ENCODE measurements around the gene MARCKSL1. TPM values are rescaled to one million over a fixed set of nuclear protein-coding genes. Genes with fewer than 3 reads are reported as not detected.

MARCKSL1 gene
- total RNA-seq, 1 experiment from 2014 or later, result 457 TPM

- H3K27me3 ChIP-seq (ENCODE audit: insufficient read depth, low read length), result no peaks in the 10 kb centered on the region; the same call in 1 of the 2 replicates
- Mint-ChIP-seq H3K36me3 (ENCODE audit: insufficient read depth in 1 of 3, low read depth in 3 of 3) (peaks cover 20 to 69% (median 62%) of the 10 kb centered on the region in 3 experiments), H3K4me3 (no peak overlapping the region), H3K27ac (no peak overlapping the region), H3K4me1 (peaks cover 8 to 12% of the 10 kb centered on the region in 2 experiments), H3K27me3 (ENCODE audit: low read depth) (peaks cover 15% of the 10 kb centered on the region), H3K9me3 (no peaks in the 10 kb centered on the region)
- H3K79me1 ChIP-seq (ENCODE audit: insufficient read depth, low read depth, low read length, poor library complexity, severe bottlenecking), result no peaks in the 10 kb centered on the region
- no peaks in the 10 kb centered on the region for H3K9me3 ChIP-seq (ENCODE audit: control insufficient read depth, low read depth, low read length)
- no peak overlapping the region for H3K56ac ChIP-seq (ENCODE audit: insufficient read length, low read depth, low read length)
- no peaks in the 10 kb centered on the region for H3K4me1 ChIP-seq (ENCODE audit: insufficient read depth, low read length)
- no peak for TF ChIP-seq CTCF (conservative IDR thresholded peaks at IDR 0.05)
- no peak overlapping the region for H4K8ac ChIP-seq (replicated peaks; ENCODE audit: insufficient read length, low read depth, low read length)
- H4K20me1 ChIP-seq (ENCODE audit: control insufficient read depth, insufficient read depth, insufficient read length), result no peaks in the 10 kb centered on the region
- no peak overlapping the region for H4K91ac ChIP-seq (ENCODE audit: insufficient read length, low read depth, low read length)
- H3K4ac ChIP-seq (ENCODE audit: low read depth, low read length), result no peak overlapping the region
- WGBS (ENCODE audit: extremely low coverage, insufficient read length, low lambda C conversion rate), result no CpG with 5 or more reads among the region's 5 CpGs
- H3K4me2 ChIP-seq (ENCODE audit: insufficient read depth, insufficient read length, low read length), result no peak overlapping the region
- no peak overlapping the region for H2BK15ac ChIP-seq (ENCODE audit: low read depth, low read length)
- H3K9ac ChIP-seq (ENCODE audit: extremely low read depth, insufficient read length, low read length), result no peak overlapping the region
- no peak overlapping the region for H4K5ac ChIP-seq (ENCODE audit: insufficient read length, low read depth, low read length)
- no peak overlapping the region for H3K18ac ChIP-seq (ENCODE audit: insufficient read length, low read depth, low read length)
- no peak overlapping the region for H2AFZ ChIP-seq (ENCODE audit: low read length)
- DNase-seq, result no peak
- no peak overlapping the region for H3K27ac ChIP-seq (ENCODE audit: insufficient read length, low read depth, low read length)
- H3K79me2 ChIP-seq (ENCODE audit: insufficient read depth, low read length), result no peaks in the 10 kb centered on the region
- H2BK120ac ChIP-seq (ENCODE audit: low read depth, low read length, poor library complexity, severe bottlenecking), result no peak overlapping the region
- H3T11ph ChIP-seq (ENCODE audit: low read length), result no peak overlapping the region
- no peak overlapping the region for H3K23ac ChIP-seq (ENCODE audit: insufficient read length, low read depth, low read length)
- H2BK5ac ChIP-seq (ENCODE audit: insufficient read length, low read length), result no peak overlapping the region
- no peak overlapping the region for H2BK12ac ChIP-seq (ENCODE audit: insufficient read length, low read depth, low read length)
- H3K23me2 ChIP-seq (ENCODE audit: insufficient read length, low read depth, low read length, poor library complexity, severe bottlenecking), result peaks cover 12% of the 10 kb centered on the region
- H2AK5ac ChIP-seq (ENCODE audit: insufficient read length, low read length), result no peak overlapping the region
- no peak overlapping the region for H2BK20ac ChIP-seq (ENCODE audit: low read depth, low read length, poor library complexity, severe bottlenecking)
- no peak overlapping the region for H3K14ac ChIP-seq (ENCODE audit: insufficient read depth, low read length)
Measured at GRCh38 chr1:32364836-32365235, 28.8 kb upstream of the MARCKSL1 start.

Measured in H9 (cell line).